ENCODE results near the gene NEAT1.

NEAT1 gene

DNA sequence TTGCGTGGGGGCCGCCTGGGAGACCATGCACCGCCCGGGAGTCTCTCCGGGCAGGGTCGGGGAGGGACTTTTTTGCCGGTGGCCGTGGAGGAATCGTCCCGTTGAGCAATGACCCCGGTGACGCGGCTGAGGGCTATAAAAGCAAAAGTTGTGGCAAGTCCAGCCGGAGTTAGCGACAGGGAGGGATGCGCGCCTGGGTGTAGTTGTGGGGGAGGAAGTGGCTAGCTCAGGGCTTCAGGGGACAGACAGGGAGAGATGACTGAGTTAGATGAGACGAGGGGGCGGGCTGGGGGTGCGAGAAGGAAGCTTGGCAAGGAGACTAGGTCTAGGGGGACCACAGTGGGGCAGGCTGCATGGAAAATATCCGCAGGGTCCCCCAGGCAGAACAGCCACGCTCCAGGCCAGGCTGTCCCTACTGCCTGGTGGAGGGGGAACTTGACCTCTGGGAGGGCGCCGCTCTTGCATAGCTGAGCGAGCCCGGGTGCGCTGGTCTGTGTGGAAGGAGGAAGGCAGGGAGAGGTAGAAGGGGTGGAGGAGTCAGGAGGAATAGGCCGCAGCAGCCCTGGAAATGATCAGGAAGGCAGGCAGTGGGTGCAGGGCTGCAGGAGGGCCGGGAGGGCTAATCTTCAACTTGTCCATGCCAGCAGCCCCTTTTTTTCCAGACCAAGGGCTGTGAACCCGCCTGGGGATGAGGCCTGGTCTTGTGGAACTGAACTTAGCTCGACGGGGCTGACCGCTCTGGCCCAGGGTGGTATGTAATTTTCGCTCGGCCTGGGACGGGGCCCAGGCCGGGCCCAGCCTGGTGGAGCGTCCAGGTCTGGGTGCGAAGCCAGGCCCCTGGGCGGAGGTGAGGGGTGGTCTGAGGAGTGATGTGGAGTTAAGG is at the start of gene NEAT1:
Gene NEAT1, plus strand, starts transcription at position 166 of the 883 bp plus-strand sequence.
- ATAC-seq (peak; percentile 22), DNase-seq (ENCODE audit: low spot score in 2 of 2) (peak; percentile 99 to 100)
- Mint-ChIP-seq H3K9me3 (no peaks in the 10 kb centered on the region), H3K27ac (peak within 1 kb of the TSS; percentile 100), H3K4me1 (peaks cover 76% of the 10 kb centered on the region), H3K36me3 (peaks cover 100% of the 10 kb centered on the region), H3K4me3 (peak within 1 kb of the TSS; percentile 96)

DNA sequence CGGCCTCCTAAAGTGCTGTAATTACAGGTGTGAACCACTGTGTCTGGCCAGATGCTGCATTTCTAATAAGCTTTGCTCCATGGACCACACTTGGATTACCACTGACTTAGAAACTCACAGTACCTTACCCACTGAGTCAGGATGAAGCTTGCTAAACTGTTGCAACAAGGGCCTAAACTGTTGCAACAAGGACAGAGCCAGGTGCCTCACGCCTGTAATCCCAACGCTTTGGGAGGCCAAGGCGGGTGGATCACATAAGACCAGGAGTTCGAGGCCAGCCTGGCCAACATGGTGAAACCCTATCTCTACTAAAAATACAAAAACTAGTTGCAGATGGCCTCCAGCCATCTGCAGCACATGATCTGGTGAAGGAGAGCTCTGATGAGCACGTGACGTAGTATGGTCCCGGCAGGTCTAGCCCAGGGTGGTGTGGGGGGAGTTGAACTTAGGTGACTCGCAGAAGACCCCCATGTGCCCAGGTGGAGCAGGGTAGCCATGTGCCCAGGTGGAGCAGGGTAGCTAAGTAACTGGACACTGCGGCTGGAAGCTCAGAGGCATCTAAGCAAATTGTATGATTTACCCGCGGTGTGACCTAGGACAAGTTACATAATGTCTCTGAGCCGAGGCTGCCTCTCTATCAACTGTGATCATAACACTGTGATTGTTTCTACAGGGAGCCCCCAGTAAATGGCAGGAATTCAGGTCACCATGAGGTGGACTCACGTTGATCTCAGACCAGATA is 48.6 kb upstream of the NEAT1 start:
- no peaks in the 10 kb centered on the region for H3K9me3 Mint-ChIP-seq

DNA sequence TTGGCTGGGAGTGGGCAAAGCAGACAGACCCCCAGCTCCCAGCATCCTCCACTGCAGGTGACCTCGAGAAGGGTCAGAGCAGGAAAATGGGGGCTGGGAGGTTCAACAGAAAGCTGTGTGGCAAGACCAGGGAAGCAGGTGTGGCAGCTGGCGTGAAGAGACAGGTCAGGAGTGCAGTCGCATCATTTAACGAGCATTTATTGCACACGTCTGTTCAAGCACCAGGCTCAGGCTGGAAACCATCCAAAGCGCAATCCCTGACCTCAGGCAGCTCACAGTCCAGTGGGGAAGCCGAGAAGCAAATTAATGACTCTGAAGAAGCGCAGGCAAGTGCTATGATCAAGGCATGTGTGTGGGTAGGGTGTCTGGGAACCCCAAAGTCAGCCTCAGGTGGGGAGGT is 47.6 kb upstream of the NEAT1 start:
- H3K27ac Mint-ChIP-seq, result peak overlapping the region; percentile 54
- H3K4me1 Mint-ChIP-seq, result peaks cover 2% of the 10 kb centered on the region
- no peaks in the 10 kb centered on the region for H3K36me3 Mint-ChIP-seq
- DNase-seq (ENCODE audit: low spot score in 2 of 2) (no peak), ATAC-seq (no peak)
- H3K4me3 Mint-ChIP-seq, result no peak overlapping the region
- no peaks in the 10 kb centered on the region for H3K9me3 Mint-ChIP-seq

More for the DNA sequence above, 48.6 kb upstream of the NEAT1 start:
- no peak overlapping the region for H3K4me3 Mint-ChIP-seq
- ATAC-seq, result no peak
- no peaks in the 10 kb centered on the region for H3K4me1 Mint-ChIP-seq
- no peaks in the 10 kb centered on the region for H3K36me3 Mint-ChIP-seq
- no peak for DNase-seq (ENCODE audit: low spot score in 2 of 2)
- H3K27ac Mint-ChIP-seq, result peak overlapping the region; percentile 54

DNA sequence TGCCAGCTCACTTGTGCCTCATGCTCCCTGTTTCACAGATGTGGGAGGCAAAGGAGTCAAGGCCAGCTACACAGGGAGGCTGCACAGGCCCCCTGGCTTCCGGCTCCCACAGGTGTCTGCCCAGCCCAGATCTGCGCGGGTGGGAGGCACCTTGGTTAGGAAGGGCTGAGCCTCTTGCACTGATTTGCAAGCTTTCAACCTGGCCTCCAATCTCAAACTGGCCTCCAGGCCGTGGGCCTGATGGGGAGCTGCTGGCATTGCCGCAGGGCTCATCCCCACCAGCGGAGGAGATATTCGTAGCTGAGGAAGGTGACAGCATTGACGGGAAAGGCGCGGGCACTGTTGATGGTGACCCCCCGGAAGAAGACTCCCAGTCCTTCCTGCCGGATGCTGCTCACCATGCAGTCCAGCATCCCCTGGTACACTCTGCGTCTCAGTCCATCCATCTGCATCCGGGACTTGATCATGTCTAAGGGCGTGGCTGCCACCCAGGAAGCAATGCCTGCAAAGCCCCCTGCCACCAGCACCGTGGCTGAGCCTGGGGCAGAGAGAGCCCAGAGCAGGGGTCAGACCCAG is 46.4 kb upstream of the NEAT1 start:
- H3K27ac Mint-ChIP-seq, result no peak overlapping the region
- no peak for ATAC-seq
- peaks cover 5% of the 10 kb centered on the region for H3K4me1 Mint-ChIP-seq
- H3K9me3 Mint-ChIP-seq, result no peaks in the 10 kb centered on the region
- no peaks in the 10 kb centered on the region for H3K36me3 Mint-ChIP-seq
- DNase-seq (ENCODE audit: low spot score in 2 of 2), result no peak
- no peak overlapping the region for H3K4me3 Mint-ChIP-seq

DNA sequence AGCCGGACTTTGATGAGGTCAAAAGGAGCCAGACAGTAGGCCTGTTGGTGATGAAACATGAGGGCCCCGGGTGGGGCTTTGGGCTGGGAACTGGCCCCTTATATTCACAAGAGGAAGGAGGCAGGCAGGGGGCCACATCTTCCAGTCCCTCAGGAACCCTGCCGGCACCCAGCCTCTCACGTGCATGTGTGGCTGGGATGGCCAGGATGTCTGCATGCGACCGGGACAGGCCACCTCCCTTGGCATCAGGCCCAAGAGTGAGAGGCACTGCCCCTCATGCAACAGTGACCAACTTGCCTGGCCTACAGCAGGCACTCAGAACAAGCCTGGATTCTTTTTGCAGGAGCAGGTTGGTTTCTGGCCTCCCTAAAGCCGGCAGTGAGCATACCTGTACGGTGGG is 45.6 kb upstream of the NEAT1 start:
- ATAC-seq (no peak), DNase-seq (ENCODE audit: low spot score in 2 of 2) (no peak)
- H3K27ac Mint-ChIP-seq, result peak overlapping the region; percentile 77

GRCh38 chr11:65377777-65378176 is 44.8 kb upstream of the NEAT1 start:
- Mint-ChIP-seq H3K4me1 (peaks cover 20% of the 10 kb centered on the region), H3K27ac (peak overlapping the region; percentile 77), H3K9me3 (no peaks in the 10 kb centered on the region), H3K36me3 (peaks cover 10% of the 10 kb centered on the region), H3K4me3 (no peak overlapping the region)
- ATAC-seq (no peak), DNase-seq (ENCODE audit: low spot score in 2 of 2) (no peak)

More for the DNA sequence above, 45.6 kb upstream of the NEAT1 start:
- Mint-ChIP-seq H3K9me3 (no peaks in the 10 kb centered on the region), H3K36me3 (peaks cover 2% of the 10 kb centered on the region), H3K4me1 (peaks cover 12% of the 10 kb centered on the region), H3K4me3 (no peak overlapping the region)

GRCh38 chr11:65378208-65378927 is 44.2 kb upstream of the NEAT1 start:
- Mint-ChIP-seq H3K4me3 (no peak overlapping the region), H3K27ac (peak overlapping the region; percentile 77), H3K4me1 (peaks cover 26% of the 10 kb centered on the region), H3K36me3 (peaks cover 15% of the 10 kb centered on the region), H3K9me3 (no peaks in the 10 kb centered on the region)
- no peak for DNase-seq (ENCODE audit: low spot score in 2 of 2)
- no peak for ATAC-seq

DNA sequence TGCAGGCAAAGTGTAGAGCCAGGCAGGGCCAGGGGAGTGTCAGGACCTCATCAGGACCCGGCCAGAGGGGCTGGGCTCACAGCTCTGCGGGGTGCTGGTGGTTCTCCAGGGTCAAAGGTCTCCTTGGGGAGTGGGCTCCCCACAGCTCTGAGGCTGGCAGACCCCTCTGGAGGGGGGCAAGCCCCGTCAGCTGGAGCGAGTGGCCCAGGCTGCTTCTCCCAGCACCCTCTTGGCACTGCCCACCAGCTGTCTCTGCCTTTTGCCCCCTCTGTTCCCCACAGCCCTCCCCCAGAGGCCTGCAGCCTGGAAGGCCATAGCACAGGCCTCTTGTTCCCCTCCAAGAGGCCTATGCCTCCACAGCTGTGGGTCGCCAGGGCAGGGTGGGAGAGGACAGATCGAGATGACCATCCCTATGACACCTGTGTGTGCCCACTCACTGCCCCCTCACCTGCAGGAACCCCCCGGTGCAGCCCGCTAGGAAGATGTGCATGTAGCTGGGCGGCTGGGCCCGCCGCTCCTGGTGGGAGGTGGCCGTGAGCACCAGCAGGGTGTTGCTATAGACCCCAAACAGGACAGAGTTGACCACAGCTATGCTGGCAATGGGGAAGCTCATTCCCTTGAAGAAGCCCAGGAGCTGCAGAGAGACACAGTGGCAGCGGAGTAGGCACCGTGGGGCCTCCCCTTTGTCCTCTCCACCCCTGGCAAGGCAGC is 43.5 kb upstream of the NEAT1 start:
- ATAC-seq (no peak), DNase-seq (ENCODE audit: low spot score in 2 of 2) (no peak)
- Mint-ChIP-seq H3K36me3 (peaks cover 16% of the 10 kb centered on the region), H3K4me3 (no peak overlapping the region), H3K4me1 (peaks cover 33% of the 10 kb centered on the region), H3K9me3 (no peaks in the 10 kb centered on the region), H3K27ac (peak overlapping the region; percentile 58)

GRCh38 chr11:65379698-65380459 is 42.7 kb upstream of the NEAT1 start:
- no peaks in the 10 kb centered on the region for H3K9me3 Mint-ChIP-seq

DNA sequence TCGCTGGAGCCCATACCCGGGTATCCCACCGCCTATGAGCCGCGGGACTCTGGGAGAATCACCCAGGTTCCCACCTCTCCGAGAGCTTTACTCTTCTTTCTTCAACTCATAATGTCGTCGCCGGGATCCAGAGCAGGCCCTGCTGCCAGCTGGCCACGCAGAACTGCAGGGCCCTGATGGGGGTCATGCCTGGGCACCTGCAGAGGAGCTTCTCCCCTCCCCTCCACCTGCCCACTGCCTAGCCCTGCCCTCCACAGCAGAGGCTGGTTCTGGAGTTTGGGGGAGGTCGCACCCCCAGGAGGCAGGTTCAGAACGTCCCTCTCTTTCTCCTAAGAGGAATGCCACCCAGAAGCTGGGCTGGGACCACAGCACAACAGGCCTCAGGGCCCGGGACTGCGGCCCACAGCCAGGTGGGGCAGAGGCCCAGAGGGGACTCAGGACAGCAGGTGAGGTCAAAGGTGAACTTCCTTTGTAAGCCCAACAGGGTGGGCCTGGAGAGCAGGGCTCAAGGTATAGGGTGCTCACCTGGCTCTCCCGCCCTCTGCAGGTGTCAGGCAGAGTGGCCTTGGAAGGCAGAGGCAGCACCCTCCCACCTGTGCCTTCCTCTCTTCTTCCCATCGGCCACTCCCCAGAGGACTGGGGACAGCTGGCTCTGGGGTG is 42.0 kb upstream of the NEAT1 start:
- Mint-ChIP-seq H3K4me3 (peak overlapping the region; percentile 92), H3K27ac (peak overlapping the region; percentile 95), H3K4me1 (peaks cover 48% of the 10 kb centered on the region), H3K36me3 (peaks cover 24% of the 10 kb centered on the region), H3K9me3 (no peaks in the 10 kb centered on the region)
- no peak for ATAC-seq
- DNase-seq (ENCODE audit: low spot score in 2 of 2), result no peak

More at GRCh38 chr11:65379698-65380459, 42.7 kb upstream of the NEAT1 start:
- H3K4me3 Mint-ChIP-seq, result peak overlapping the region; percentile 92
- peaks cover 17% of the 10 kb centered on the region for H3K36me3 Mint-ChIP-seq
- DNase-seq (ENCODE audit: low spot score in 2 of 2), result no peak
- H3K4me1 Mint-ChIP-seq, result peaks cover 41% of the 10 kb centered on the region
- ATAC-seq, result no peak
- H3K27ac Mint-ChIP-seq, result peak overlapping the region; percentile 95

DNA sequence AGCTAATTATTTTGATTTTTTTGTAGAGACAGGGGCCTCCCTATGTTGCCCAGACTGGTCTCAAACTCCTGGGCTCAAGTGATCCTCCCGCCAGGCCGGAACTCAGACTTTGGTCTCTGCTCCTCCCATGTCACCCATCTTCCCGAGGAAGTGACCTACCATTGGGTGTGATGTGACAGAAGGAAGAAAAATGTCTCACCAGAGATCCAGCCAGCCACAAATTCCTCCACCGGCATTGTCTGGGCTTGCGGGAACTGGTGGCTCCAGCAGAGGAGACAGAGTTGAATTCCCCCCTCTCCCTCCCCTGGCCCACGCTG is 40.9 kb upstream of the NEAT1 start:
- peak overlapping the region; percentile 92 for H3K4me3 Mint-ChIP-seq
- H3K36me3 Mint-ChIP-seq, result peaks cover 25% of the 10 kb centered on the region
- ATAC-seq (no peak), DNase-seq (ENCODE audit: low spot score in 2 of 2) (no peak)
- H3K4me1 Mint-ChIP-seq, result peaks cover 49% of the 10 kb centered on the region
- H3K27ac Mint-ChIP-seq, result peak overlapping the region; percentile 95
- H3K9me3 Mint-ChIP-seq, result no peaks in the 10 kb centered on the region

DNA sequence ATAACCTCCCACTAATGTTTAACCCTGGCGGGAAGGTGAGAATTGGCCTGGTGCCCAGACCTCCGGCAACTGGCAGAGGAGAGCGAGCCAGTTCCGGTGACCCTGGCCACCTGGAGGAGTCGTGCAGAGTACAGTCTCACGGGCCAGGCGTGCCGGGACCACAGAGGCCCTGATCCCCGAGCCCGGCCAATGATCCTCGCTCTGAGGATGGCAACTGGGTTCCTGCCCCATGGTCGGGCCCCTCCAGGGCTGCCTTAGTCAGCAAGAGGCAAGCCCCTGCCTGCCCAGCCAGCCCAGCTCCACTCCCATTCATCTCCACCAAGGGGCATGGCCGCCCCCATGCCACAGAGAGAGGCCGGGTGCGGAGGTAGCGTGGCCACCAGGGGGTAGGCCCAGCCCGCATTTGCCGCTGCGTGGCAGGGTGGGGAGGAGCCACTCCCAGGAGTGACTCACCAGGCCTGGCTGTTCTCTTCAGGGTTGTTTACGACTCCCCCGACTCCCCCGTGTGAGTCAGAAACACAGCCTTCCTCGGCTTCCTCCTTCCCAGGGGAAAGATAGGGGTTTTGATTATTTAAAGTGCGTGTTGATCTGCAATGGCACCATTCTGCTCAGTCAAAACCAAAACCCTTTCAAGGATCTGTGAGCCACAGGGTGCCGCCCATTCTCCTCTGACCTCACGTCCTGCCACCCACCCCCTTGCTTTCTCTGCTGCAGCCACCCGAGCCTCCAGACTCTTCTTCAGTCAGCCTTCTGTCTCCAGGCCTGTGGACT is 40.4 kb upstream of the NEAT1 start, which contains the start of gene SLC25A45:
Gene SLC25A45, minus strand, starts transcription at position 614 of the 771 bp plus-strand sequence. CDS start 695 bp downstream, outside the sequence.
- ATAC-seq (peak; percentile 91), DNase-seq (ENCODE audit: low spot score in 2 of 2) (peak; percentile 83 to 96)
- H3K36me3 Mint-ChIP-seq, result peaks cover 26% of the 10 kb centered on the region
- peak within 1 kb of the TSS; percentile 92 for H3K4me3 Mint-ChIP-seq
- peak within 1 kb of the TSS; percentile 95 for H3K27ac Mint-ChIP-seq
- H3K4me1 Mint-ChIP-seq, result peaks cover 53% of the 10 kb centered on the region
- no peaks in the 10 kb centered on the region for H3K9me3 Mint-ChIP-seq
